CD4-positive, alpha-beta T cell treated with Interferon gamma for 1 hour (primary cell): ENCODE measurements around the gene RPL37.
"Not testable (repeated sequence)": the region's sequence is repeated elsewhere in the genome, so short reads cannot be mapped to it uniquely, and the experiment has no call there.

Experiments used
- DNase-seq: peaks from one replicate; pipeline ENCODE4 v3.0.0-alpha.2; 2020

Gene RPL37

DNA sequence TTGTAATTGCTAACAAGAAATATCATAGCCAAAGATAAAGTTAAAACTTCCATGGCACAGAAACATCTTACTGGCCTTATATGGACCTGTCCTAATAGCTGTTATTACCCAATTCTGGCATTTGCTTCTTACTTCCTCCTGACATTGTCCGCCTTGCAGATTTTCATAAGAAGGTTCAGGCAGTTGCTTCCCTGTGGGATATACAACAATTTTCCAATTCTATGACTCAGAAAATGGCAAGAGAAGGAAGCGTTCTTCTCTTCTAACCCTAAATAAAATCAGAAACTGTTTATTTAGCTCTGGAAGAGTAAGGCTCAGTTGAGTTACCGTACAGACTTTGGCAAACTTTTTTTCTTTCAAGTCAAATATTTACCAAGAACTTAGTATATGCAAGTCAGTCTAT, 38.5 kb downstream of the RPL37 start:
- no peak for DNase-seq

DNA sequence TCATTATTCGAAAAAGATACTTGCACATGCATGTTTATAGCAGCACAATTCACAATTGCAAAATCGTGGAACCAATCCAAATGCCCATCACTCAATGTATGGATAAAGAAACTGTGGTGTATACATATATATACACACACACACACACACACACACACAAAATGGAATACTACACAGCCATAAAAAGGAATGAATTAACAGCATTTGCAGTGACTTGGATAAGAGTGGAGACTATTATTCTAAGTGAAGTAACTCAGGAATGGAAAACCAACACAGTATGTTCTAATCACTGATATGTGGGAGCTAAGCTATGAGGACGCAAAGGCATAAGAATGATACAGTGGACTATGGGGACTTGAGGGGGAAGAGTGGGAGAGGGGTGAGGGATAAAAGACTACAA, 40.1 kb downstream of the RPL37 start:
- not testable (repeated sequence) for DNase-seq

DNA sequence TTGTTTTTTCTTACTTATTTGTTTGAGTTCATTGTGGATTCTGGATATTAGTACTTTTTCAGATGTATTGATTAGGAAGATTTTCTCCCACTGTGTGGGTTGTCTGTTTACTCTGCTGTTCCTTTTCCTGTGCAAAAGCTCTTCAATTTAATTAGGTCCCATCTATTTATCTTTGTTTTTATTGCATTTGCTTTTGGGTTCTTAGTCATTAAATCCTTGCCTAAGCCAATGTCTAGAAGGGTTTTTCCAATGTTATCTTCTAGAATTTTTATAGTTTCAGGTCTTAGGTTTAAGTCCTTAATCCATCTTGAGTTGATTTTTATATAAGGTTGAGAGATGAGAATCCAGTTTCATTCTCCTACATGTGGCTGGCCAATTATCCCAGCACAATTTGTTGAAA, 40.7 kb downstream of the RPL37 start:
- DNase-seq = not testable (repeated sequence)

DNA sequence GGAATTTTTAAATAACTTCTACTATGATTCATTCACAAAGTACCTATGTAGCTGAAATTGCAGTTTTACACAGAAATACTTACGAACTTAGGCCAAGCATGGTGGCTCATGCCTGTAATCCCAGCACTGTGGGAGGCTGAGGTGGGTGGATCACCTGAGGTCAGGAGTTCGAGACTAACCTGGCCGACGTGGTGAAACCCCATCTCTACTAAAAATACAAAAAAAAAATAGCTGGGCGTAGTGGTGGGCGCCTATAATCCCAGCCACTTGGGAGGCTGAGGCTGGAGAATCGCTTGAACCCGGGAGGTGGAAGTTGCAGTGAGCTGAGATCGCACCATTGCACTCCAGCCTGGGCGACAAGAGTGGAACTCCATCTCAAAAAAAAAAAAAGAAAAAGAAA, 42.3 kb downstream of the RPL37 start:
- not testable (repeated sequence) for DNase-seq

DNA sequence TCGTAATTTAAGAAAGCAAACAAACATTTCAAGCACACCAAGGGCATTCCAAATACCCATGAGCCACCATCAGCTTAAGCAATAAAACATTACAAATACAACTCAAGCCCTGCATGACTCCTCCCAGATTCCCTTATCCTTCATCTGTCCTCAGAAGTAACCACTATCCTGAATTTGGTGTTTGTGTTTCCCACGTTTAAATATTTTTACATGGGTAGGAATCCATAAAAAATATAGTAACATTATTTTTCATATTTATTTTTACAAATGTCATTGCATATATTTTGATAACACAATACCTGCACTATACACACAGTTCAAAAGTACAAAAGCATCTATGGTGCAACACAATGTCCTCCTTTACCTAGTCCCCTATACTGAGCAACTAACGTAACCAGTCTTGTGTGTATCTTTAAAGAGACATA, 43.3 kb downstream of the RPL37 start:
- no peak for DNase-seq

DNA sequence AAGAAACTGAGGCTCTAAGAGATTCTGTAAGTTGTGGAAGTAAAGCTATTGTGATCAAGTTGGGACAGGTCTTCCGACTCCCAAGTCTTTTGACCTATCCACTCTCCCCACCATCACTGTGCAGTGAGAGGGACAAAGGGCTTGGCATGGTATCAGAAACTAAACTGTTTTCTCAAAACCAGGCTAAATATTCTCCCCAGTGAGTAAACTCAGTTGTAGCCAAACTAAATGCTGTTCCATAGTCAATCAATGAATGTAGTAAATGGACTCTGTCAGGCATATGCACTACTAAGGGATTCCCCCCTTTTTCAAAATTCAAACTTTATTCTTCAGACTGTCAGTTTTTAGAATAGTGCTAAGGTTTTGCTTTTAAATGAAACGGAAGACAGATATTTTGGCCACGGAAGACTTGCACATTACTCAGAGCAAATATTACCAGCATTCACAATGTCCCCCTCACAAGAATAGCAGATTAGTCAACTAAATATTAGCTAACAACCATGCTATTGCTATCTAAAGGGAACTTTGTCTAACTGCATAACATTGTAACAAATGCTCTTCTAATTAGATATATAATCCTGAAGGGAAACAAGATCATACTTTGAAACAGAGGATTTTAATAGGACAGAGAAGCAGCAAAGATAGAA, 44.0 kb downstream of the RPL37 start:
- DNase-seq = no peak

DNA sequence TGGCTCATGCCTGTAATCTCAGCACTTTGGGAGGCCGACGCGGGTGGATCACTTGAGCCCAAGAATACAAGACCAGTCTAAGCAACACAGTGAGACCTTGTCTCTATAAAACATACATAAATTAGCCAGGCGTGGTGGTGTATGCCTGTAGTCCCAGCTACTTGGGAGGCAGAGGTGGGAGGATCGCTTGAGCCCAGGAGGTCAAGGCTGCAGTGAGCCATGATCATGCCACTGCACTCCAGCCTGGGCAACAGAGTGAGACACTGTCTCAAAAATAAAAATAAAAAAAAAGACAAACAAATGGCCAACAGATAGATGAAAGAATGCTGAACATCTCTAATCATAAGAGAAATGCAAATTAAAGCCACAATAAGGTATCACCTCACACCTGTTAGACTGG, 46.1 kb downstream of the RPL37 start:
- not testable (repeated sequence) for DNase-seq

DNA sequence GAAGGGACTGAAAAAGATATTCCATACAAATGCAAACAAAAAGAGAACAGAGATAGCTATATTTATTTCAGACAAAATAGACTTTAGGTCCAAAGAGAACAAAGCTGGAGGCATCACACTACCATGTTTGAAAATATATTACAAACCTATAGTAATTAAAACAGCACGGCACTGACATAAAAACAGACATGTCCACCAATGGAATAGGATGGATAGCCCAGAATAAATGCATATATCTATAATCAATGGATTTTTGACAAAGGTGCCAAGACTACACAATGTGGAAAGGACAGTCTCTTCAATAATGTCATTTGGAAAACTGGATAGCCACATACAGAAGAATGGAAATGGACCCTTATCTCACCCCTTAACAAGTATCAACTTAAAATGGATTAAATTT, 47.0 kb downstream of the RPL37 start:
- DNase-seq = no peak

DNA sequence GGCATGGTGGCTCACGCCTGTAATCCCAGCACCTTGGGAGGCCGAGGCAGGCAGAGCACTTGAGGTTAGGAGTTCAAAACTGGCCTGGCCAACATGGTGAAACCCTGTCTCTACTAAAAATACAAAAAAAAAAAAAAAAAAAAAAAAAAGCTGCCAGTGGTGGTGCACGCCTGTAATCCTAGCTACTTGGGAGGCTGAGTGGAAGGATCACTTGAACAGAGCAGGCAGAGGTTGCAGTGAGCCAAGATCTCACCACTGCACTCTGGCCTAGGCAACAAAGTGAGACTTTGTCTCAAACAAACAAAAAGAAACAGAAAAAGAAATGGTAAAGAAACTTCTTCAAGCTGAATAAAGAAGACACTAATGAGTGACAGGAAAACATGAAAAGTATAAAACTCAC, 48.4 kb downstream of the RPL37 start:
- not testable (repeated sequence) for DNase-seq

DNA sequence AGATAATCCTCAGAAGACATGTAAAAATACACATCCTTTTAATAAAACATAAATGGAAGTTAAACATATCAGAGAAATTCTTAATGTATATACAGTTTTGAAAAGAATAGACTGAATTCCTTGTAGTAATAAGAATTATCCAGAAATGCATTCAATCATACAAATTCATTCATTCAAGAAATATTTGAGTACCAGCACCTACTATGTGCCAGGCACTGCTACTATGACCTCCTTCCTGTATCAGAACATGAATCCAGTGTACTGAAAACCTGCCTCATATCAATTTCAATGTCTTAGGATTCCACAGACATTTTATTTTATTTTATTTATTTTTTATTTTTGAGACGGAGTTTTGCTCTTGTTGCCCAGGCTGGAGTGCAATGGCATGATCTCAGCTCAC, 50.1 kb downstream of the RPL37 start:
- no peak for DNase-seq

DNA sequence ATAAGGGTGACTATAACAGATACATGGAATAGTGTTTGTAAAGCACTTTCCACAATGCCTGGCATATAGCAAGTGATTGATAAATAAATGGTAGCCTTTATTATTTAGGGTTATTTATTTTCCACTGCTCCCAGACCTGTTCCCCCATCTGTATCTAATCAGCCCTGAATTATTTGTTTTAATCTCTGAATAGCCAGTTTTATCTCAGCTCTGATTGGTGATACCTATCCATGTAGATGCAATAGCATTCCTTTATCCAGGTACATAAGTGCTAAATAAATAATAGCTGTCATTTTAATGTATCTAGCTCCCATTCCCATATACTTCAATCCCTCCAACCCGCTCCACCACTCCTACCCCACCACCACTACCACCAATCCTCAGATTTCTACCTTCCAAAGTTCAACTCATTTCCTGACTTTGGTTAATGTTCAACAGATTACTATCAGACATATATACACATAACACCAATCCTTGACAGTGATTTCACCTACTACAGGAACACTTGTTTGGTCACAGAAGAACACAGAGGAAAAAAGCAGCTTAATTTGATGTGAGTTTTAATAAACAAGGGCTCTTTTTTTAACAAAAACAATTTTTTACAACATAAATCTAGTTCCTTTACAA, 50.9 kb downstream of the RPL37 start:
- DNase-seq = no peak

DNA sequence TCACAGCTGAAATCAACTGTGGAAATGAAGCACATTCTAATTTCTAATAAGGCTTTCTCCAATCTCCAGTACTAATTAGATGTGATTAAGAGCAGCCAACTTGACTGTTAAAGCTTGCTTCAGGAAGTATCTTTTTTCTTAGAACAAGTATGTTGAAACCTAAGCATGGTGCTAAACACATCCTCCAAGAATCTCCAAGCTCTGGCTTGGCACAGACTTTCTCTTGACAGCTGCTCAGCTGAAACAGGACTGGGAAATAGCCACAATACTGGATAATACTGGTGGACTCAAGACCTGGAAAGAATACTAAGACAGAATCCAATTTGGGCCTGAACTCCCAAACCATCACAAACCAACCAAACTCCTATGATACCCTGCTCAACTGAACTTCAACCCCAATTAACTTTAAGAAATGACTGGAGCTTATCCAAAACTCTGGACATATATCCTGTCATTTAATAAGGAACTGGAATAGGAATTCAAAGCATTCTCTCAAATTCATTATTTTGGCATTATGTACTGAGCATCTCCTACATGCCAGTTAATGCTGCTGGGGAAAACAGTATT, 53.1 kb downstream of the RPL37 start:
- DNase-seq = no peak

DNA sequence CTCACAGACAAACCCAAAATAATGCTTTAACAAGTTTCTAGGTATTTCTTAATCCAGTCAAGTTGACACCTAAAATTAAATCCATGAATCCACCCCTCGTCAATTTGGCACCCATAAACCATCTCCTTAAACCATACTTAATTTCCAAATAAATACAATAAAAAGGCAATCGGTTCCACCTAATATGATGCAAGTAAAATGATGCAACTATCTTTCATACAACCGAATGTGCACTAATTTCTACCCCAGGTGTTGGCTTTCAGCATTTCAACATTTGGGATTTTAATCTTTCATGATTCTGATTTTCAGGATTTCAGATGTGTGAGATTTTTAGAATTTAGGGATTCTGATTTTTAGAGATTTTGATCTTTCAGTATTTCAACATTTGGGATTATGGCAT, 54.2 kb downstream of the RPL37 start:
- DNase-seq = no peak

DNA sequence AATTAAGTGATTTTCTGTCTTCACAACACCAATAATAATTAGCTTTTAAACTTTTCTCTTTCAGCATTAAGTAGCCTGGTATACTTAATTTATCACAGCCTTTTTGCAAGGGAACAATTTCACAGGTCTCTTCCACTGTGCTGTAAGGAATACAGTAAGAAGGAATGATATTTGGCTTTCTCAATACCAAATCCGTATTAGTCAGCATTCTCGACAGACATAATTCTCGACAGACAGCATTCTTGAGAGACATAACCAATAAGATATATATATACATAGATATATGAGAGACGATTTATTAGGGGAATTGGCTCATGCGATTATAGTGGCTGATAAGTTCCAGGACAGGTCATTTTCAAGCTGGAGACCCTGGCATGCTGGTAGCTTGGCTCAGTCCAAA, 54.8 kb downstream of the RPL37 start:
- no peak for DNase-seq

DNA sequence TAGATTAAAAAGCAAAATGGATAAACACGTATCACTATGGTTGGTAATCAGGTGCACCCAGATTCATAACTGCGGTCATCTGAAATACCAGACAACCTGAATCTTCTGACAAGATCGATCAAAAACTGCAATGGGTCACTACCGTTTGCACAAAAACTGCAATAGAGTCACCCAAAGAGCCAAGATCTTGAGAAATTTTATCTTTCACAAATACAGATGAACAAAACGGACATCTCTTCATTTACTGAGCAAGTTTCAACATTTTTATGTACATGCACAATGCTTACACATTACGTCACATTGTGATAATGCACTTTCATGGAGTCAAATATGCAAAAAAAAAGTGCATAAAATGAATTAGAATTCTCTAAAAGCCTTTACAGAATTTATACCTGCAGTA, 55.5 kb downstream of the RPL37 start:
- DNase-seq = no peak

DNA sequence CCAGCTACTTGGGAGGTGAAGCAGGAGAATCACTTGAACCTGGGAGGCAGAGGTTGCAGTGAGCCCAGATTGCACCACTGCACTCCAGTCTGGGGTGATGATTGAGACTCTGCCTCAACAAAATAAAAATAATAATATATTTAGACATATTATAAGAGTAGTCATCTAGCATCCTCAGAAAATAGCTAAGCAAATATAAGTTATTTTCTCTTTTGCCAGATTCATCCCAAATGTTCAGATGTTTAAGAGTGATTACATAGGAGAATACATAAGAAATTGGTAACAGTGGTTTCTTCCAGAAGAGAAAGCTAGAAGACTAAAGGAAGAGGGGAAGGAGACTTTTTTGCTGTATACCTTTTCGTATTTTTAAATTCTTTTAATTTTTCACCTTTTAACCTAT, 56.9 kb downstream of the RPL37 start:
- no peak for DNase-seq

DNA sequence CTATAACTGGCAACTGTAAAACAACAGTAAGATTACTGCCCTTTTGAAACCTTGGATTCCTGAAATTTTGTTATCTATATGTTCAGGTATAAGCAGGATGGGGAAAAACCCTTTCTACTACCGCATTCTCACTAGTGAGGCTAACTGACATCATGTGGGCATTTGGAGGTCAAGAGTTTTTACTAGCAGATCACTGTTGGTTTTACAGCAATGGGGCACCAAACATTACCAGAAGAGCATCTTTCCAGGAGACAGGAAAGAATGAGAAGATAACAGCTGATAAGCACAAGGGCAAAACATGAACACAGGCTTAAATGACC, 58.4 kb downstream of the RPL37 start:
- DNase-seq = no peak

DNA sequence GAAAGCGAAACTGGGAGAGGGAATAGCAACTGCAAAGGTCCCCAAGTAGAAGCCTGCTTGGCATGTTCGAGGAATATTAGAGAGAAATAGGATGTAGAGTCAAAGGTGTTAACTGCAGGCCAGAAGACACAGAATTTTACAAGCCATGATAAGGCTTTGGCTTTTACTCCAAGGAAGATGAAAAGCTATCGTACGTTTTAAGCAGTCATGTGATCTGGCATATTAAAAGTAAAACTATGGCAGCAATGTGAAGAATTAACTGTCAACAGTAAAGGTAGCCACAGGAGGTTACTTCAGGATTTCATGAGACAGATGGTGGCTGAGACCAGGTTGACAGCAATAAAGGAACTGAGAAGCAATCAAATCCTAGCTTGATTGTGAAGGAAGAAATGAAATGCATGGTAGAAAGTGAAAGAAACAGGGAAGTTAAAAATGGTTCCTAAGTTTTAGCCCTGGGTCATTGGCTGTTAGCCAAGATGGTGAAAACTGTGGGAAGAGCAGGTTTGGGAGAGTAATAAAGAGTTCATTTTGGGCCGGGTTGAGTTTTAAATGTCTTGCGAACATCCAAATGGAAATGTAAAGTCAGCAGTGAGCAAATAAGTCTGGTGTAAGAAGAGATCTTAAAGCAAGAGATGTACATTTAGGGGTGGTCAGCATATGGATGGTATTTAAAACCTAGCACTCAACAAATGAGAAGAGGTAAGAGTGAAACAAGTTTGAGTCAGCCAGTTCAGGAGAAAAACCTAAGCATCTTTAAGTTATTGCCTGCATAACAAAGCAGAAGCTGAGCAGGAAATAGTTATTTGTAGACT, 59.0 kb downstream of the RPL37 start:
- DNase-seq = no peak
